HEK293 (cell line): ENCODE data around the gene PHACTR2.

Experiments
- CTCF ChIA-PET: fragments of 350-600 bp; formaldehyde crosslinking; extraction: SDS; loops from one replicate; lab custom pipeline; 2021; ENCODE audit warnings: antibody characterized with exemption; lab: Yijun Ruan, JAX
- POLR2A ChIA-PET: fragments of 300-600 bp; formaldehyde crosslinking; extraction: SDS; loops from one replicate; lab custom pipeline; 2020; ENCODE audit warnings: antibody characterized with exemption, inconsistent platforms; lab: Yijun Ruan, JAX
- H3K27ac ChIP-seq: fragments of 200-500 bp; sonication (Bioruptor generic); 2 replicates; pipeline ENCODE4 v1.5.1; 2014; ENCODE audit warnings: low read depth, low read length, control low read depth, inconsistent platforms; ENCODE audit errors: extremely low read depth
- H3K36me3 ChIP-seq, 2 experiments: fragments of 200-500 bp in 1 of 2; sonication (Bioruptor generic) in 1 of 2; 1 replicate in 1 of 2; 2 replicates in 1 of 2; pipeline ENCODE4 v1.5.1; 2014 to 2017; ENCODE audit warnings: inconsistent platforms in 2 of 2, low read length in 2 of 2; ENCODE audit not compliant: control insufficient read depth in 2 of 2, insufficient read depth in 1 of 2
- H3K4me1 ChIP-seq: fragments of 200-500 bp; sonication (Bioruptor generic); 2 replicates; pipeline ENCODE4 v1.5.1; 2014; ENCODE audit warnings: mild to moderate bottlenecking, low read length, inconsistent platforms; ENCODE audit not compliant: control insufficient read depth, insufficient read depth
- H3K4me3 ChIP-seq: 2 replicates; pipeline ENCODE4 v1.5.1; 2011; ENCODE audit warnings: low read depth, mild to moderate bottlenecking, control low read depth, low read length, moderate library complexity
- H3K9me3 ChIP-seq: fragments of 200-500 bp; sonication (Bioruptor generic); 2 replicates; pipeline ENCODE4 v1.5.1; 2014; ENCODE audit warnings: low read depth, low read length, inconsistent platforms; ENCODE audit not compliant: control insufficient read depth, insufficient read depth
- FEZF1 ChIP-seq: fragments of 450-650 bp; formaldehyde crosslinking; IDR thresholded peaks from 2 replicates; pipeline ENCODE4 v1.5.1; 2016; ENCODE audit warnings: missing biosample characterization, missing genetic modification characterization
- GLIS1 ChIP-seq: fragments of 450-650 bp; formaldehyde crosslinking; IDR thresholded peaks from 2 replicates; pipeline ENCODE4 v1.5.1; 2016; ENCODE audit warnings: missing biosample characterization, missing genetic modification characterization
- GLIS2 ChIP-seq: fragments of 450-650 bp; formaldehyde crosslinking; IDR thresholded peaks from 2 replicates; pipeline ENCODE4 v1.5.1; 2016; ENCODE audit warnings: missing biosample characterization, missing genetic modification characterization
- KLF16 ChIP-seq: fragments of 450-650 bp; formaldehyde crosslinking; IDR thresholded peaks from 2 replicates; pipeline ENCODE4 v1.5.1; 2017; ENCODE audit warnings: missing biosample characterization, missing genetic modification characterization
- OSR2 ChIP-seq: fragments of 450-650 bp; formaldehyde crosslinking; IDR thresholded peaks from 2 replicates; pipeline ENCODE4 v1.5.1; 2016; ENCODE audit warnings: missing biosample characterization, missing genetic modification characterization
- SCRT1 ChIP-seq: fragments of 450-650 bp; formaldehyde crosslinking; IDR thresholded peaks from 2 replicates; pipeline ENCODE4 v1.5.1; 2016; ENCODE audit warnings: missing biosample characterization, missing genetic modification characterization, borderline replicate concordance
- SCRT2 ChIP-seq: fragments of 450-650 bp; formaldehyde crosslinking; IDR thresholded peaks from 2 replicates; pipeline ENCODE4 v1.5.1; 2016; ENCODE audit warnings: missing biosample characterization, missing genetic modification characterization
- TCF7L2 ChIP-seq: IDR thresholded peaks from 2 replicates; pipeline ENCODE4 v1.6.1; 2011; ENCODE audit warnings: low read depth, mild to moderate bottlenecking, inconsistent platforms, low read length, moderate library complexity, borderline replicate concordance
- YY1 ChIP-seq: fragments of 450-650 bp; formaldehyde crosslinking; IDR thresholded peaks from 2 replicates; pipeline ENCODE4 v1.5.1; 2018; ENCODE audit warnings: missing biosample characterization, missing genetic modification characterization
- ZBTB48 ChIP-seq: fragments of 450-650 bp; formaldehyde crosslinking; IDR thresholded peaks from 2 replicates; pipeline ENCODE4 v1.5.1; 2016; ENCODE audit warnings: missing biosample characterization, missing genetic modification characterization
- ZFHX2 ChIP-seq: fragments of 450-650 bp; formaldehyde crosslinking; conservative IDR thresholded peaks from 2 replicates; pipeline ENCODE4 v1.5.1; 2016; ENCODE audit warnings: missing biosample characterization, missing genetic modification characterization
- ZFP69B ChIP-seq: fragments of 450-650 bp; formaldehyde crosslinking; IDR thresholded peaks from 2 replicates; pipeline ENCODE4 v1.5.1; 2016; ENCODE audit warnings: missing biosample characterization, missing genetic modification characterization
- ZIC2 ChIP-seq: fragments of 450-650 bp; formaldehyde crosslinking; IDR thresholded peaks from 2 replicates; pipeline ENCODE4 v1.5.1; 2016; ENCODE audit warnings: missing biosample characterization, missing genetic modification characterization
- ZNF157 ChIP-seq: fragments of 450-650 bp; formaldehyde crosslinking; IDR thresholded peaks from 2 replicates; pipeline ENCODE4 v1.5.1; 2016; ENCODE audit warnings: missing biosample characterization, missing genetic modification characterization
- ZNF184 ChIP-seq: fragments of 450-650 bp; IDR thresholded peaks from 2 replicates; pipeline ENCODE4 v1.5.1; 2018; ENCODE audit warnings: missing biosample characterization, mild to moderate bottlenecking, missing genetic modification characterization
- ZNF266 ChIP-seq: fragments of 450-650 bp; formaldehyde crosslinking; IDR thresholded peaks from 2 replicates; pipeline ENCODE4 v1.5.1; 2016; ENCODE audit warnings: missing biosample characterization, missing genetic modification characterization, low read depth
- ZNF558 ChIP-seq: fragments of 450-650 bp; formaldehyde crosslinking; IDR thresholded peaks from 2 replicates; pipeline ENCODE4 v1.5.1; 2016; ENCODE audit warnings: missing biosample characterization, missing genetic modification characterization
- ZNF600 ChIP-seq: fragments of 450-650 bp; formaldehyde crosslinking; IDR thresholded peaks from 2 replicates; pipeline ENCODE4 v1.5.1; 2016; ENCODE audit warnings: missing biosample characterization, missing genetic modification characterization
- ZNF660 ChIP-seq: fragments of 450-650 bp; IDR thresholded peaks from 2 replicates; pipeline ENCODE4 v1.5.1; 2018; ENCODE audit warnings: missing biosample characterization, mild to moderate bottlenecking, missing genetic modification characterization
- ZNF707 ChIP-seq: fragments of 450-650 bp; formaldehyde crosslinking; IDR thresholded peaks from 2 replicates; pipeline ENCODE4 v1.5.1; 2016; ENCODE audit warnings: missing biosample characterization, missing genetic modification characterization
- ZNF843 ChIP-seq: fragments of 450-650 bp; formaldehyde crosslinking; IDR thresholded peaks from 2 replicates; pipeline ENCODE4 v1.5.1; 2016; ENCODE audit warnings: missing biosample characterization, missing genetic modification characterization
- TF ChIP-seq, protein P1 (sequence below): fragments of 450-650 bp; formaldehyde crosslinking; IDR thresholded peaks from 2 replicates; pipeline ENCODE4 v1.5.0; 2017; ENCODE audit warnings: missing biosample characterization, missing genetic modification characterization, borderline replicate concordance
- TF ChIP-seq, protein P2 (sequence below): sonication (generic); formaldehyde crosslinking; IDR thresholded peaks from 2 replicates; pipeline ENCODE4 v1.8.1; 2022; ENCODE audit warnings: mild to moderate bottlenecking, moderate library complexity, missing genetic modification reagents
- TF ChIP-seq, protein P3 (sequence below): fragments of 450-650 bp; formaldehyde crosslinking; IDR thresholded peaks from 2 replicates; pipeline ENCODE4 v1.5.1; 2016; ENCODE audit warnings: missing biosample characterization, missing genetic modification characterization
- TF ChIP-seq, protein P4 (sequence below): fragments of 450-650 bp; formaldehyde crosslinking; IDR thresholded peaks from 2 replicates; pipeline ENCODE4 v1.5.1; 2016; ENCODE audit warnings: missing biosample characterization, missing genetic modification characterization

PHACTR2 gene

DNA sequence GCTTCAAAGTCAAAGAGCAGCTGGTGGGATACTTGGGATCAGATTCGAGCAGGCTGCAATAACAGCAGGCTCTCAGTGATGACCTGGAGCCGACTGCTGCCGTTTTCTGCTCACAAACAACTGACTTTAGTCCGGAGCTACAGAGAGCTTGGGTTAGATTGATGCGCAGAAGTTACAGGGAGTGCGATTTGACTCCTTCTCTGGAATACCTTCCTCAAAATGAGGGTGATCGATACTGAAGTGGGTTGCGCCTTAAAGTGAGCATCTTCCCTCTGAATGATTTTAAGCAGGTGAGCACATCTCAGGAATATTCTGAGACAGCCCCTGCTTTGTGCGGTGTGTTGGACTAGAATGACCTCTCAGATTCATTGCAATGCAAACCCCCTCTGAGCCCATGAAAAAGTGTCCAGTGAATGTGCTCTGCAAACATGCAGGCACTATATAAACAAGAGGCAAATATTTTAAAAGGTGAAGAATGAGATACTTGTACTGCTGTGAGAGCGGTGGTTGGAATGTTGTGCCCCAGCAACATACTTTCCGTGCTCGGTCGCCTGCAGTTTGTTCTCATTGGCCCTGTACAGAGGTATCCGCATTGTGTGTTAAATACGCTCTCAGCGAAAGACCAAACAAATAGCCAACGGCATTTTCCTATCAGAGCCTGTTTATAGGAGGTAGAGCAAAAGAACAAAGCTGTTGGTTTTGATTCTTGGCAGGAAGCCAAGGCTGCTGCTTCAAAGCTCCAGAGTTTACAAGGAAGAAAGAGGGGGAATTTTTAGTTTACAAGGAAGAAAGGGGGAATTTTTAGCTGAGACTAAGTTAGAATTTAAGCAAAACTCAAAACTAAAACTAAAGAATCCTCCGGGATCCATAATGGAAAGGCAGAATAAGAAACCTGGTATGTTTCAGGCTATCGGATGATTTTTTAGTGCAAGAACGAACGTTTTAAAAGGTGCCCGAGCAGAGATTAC is 67.7 kb downstream of the PHACTR2 start (continued):
- no peak for TF ChIP-seq GLIS2 (tag by site-specific recombination)
- TF ChIP-seq, protein P1, sequence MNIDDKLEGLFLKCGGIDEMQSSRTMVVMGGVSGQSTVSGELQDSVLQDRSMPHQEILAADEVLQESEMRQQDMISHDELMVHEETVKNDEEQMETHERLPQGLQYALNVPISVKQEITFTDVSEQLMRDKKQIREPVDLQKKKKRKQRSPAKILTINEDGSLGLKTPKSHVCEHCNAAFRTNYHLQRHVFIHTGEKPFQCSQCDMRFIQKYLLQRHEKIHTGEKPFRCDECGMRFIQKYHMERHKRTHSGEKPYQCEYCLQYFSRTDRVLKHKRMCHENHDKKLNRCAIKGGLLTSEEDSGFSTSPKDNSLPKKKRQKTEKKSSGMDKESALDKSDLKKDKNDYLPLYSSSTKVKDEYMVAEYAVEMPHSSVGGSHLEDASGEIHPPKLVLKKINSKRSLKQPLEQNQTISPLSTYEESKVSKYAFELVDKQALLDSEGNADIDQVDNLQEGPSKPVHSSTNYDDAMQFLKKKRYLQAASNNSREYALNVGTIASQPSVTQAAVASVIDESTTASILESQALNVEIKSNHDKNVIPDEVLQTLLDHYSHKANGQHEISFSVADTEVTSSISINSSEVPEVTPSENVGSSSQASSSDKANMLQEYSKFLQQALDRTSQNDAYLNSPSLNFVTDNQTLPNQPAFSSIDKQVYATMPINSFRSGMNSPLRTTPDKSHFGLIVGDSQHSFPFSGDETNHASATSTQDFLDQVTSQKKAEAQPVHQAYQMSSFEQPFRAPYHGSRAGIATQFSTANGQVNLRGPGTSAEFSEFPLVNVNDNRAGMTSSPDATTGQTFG (tag by site-specific recombination) = no peak
- TF ChIP-seq ZNF184 (tag by site-specific recombination) = peak; percentile 64; the same call in 1 of the 2 replicates
- no peak for TF ChIP-seq ZNF707 (tag by site-specific recombination)
- no peak for TF ChIP-seq KLF16 (tag by site-specific recombination)
- TF ChIP-seq FEZF1 (tag by site-specific recombination) = peak; percentile 84

DNA sequence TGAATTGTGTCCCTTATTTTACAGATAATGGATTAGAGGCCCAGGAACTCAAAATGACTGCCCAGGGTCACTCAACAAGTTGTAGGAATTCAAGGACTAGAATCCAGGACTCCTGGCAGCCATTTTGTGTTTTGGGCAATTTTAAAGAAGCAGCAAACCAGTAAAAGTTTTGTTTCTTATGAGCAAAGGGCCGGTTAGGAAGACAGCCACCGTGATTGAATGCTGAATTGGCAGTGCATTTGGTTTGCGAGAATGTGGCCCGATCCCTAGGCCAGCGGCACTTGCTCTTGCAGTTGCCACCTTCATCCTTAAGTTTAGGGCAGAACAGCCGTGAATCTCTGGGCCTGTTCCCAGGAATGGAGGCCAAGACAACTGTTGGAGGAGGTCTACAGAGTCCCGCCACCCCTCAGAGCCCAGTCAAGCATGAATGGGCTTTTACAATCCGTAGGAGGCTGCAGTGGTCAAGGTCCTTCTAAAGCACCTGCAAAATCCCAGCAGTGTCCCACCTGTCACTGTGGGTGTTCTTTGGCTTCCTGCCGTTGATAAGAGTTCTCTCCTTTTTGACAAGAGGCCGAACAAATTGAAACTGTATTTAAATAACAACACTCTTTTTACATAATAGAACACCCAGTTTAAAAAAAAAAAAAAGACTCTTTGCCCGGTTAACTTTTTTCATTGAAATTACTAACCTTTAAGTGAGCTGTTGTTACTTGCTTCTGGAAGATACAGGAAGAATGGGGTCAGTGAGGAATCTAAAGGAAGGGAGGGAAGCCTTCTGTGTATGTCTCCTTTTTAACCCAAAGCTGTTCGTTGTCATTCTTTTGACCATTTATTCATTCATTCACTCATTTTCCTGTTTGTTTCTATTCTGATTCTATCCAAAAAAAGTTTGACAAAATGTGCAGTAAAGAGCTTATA is 68.7 kb downstream of the PHACTR2 start:
- ChIA-PET POLR2A (interaction anchor here (1.8 to 2.2 kb wide), 2 partner anchors 9 to 97 kb away, joined by 7 to 10 read pairs; partner anchors contain the start of gene LTV1), CTCF (interaction anchor here (0.9 kb wide), 2 partner anchors 8 to 9 kb away, joined by 4 to 5 read pairs; no protein-coding TSS in a partner anchor)
- Histone ChIP-seq H3K36me3 (no peaks in the 10 kb centered on the region), H3K4me3 (no peak overlapping the region), H3K9me3 (no peaks in the 10 kb centered on the region), H3K4me1 (peaks cover 17% of the 10 kb centered on the region), H3K27ac (peak overlapping the region; percentile 56)
- TF ChIP-seq, protein P2, sequence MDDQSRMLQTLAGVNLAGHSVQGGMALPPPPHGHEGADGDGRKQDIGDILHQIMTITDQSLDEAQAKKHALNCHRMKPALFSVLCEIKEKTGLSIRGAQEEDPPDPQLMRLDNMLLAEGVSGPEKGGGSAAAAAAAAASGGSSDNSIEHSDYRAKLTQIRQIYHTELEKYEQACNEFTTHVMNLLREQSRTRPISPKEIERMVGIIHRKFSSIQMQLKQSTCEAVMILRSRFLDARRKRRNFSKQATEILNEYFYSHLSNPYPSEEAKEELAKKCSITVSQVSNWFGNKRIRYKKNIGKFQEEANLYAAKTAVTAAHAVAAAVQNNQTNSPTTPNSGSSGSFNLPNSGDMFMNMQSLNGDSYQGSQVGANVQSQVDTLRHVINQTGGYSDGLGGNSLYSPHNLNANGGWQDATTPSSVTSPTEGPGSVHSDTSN (CRISPR knock-in tag) = no peak
- peak; percentile 84 for TF ChIP-seq SCRT2 (tag by site-specific recombination)
- TF ChIP-seq ZNF157 (tag by site-specific recombination) = no peak
- TF ChIP-seq ZBTB48 (tag by site-specific recombination) = peak; percentile 90
- TF ChIP-seq SCRT1 (tag by site-specific recombination) = 0 out of 2 replicates have a peak, but pooled peaks have one; percentile 13
- TF ChIP-seq ZFHX2 = 0 out of 2 replicates have a peak, but pooled peaks have one; percentile 12
- TF ChIP-seq YY1 (tag by site-specific recombination) = 0 out of 2 replicates have a peak, but pooled peaks have one; percentile 35
- TF ChIP-seq ZNF660 = no peak
- peak; percentile 24; the same call in 1 of the 2 replicates for TF ChIP-seq ZIC2 (tag by site-specific recombination)

DNA sequence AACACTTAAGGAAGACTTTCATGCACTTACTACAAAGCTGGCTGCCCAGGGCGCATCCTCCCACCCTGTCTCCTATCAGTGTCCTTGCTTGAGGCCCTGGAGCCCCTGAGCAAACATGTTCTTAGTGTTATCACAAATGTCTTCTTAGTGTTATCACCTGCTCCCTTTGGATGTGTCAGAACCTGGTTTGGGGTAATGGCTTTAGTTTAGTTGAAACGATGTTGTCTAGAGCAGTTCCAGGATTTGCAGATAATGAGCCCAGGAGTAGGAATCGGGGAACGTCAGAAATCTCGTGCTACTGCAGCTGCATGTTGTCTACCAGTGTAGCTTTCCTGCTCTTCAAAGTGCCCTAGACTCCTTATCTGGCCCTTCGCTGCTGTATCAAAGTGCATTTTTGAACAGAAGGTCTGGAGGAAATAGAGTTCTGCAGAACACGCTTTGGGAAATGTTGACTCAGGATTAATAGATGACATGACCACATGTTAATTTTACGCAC is 69.6 kb downstream of the PHACTR2 start:
- ChIA-PET POLR2A (no interaction called here), CTCF (no interaction called here)
- Histone ChIP-seq H3K4me1 (peaks cover 19% of the 10 kb centered on the region), H3K27ac (no peak overlapping the region), H3K36me3 (no peaks in the 10 kb centered on the region), H3K9me3 (no peaks in the 10 kb centered on the region), H3K4me3 (no peak overlapping the region)
- TF ChIP-seq FEZF1 (tag by site-specific recombination) (no peak), GLIS1 (tag by site-specific recombination) (no peak), ZNF600 (tag by site-specific recombination) (no peak), ZNF558 (tag by site-specific recombination) (no peak), ZNF266 (tag by site-specific recombination) (no peak), OSR2 (tag by site-specific recombination) (no peak), TCF7L2 (no peak), ZIC2 (tag by site-specific recombination) (no peak), ZNF843 (tag by site-specific recombination) (no peak), ZFP69B (tag by site-specific recombination) (no peak)
- TF ChIP-seq, protein P3, sequence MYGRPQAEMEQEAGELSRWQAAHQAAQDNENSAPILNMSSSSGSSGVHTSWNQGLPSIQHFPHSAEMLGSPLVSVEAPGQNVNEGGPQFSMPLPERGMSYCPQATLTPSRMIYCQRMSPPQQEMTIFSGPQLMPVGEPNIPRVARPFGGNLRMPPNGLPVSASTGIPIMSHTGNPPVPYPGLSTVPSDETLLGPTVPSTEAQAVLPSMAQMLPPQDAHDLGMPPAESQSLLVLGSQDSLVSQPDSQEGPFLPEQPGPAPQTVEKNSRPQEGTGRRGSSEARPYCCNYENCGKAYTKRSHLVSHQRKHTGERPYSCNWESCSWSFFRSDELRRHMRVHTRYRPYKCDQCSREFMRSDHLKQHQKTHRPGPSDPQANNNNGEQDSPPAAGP (tag by site-specific recombination) = no peak
- TF ChIP-seq, protein P4, sequence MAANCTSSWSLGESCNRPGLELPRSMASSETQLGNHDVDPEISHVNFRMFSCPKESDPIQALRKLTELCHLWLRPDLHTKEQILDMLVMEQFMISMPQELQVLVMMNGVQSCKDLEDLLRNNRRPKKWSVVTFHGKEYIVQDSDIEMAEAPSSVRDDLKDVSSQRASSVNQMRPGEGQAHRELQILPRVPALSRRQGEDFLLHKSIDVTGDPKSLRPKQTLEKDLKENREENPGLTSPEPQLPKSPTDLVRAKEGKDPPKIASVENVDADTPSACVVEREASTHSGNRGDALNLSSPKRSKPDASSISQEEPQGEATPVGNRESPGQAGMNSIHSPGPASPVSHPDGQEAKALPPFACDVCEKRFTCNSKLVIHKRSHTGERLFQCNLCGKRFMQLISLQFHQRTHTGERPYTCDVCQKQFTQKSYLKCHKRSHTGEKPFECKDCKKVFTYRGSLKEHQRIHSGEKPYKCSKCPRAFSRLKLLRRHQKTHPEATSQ (tag by site-specific recombination) = no peak
